H9 (cell line): ENCODE measurements around the gene ZNF280C. TPM values are rescaled to one million over a fixed set of nuclear protein-coding genes. Genes with fewer than 3 reads are reported as not detected.

ENCODE experiments used
- DNase-seq: peaks from one replicate; pipeline ENCODE4 v3.0.0-alpha.2; 2017
- H2AFZ ChIP-seq: one replicate; pipeline ENCODE4 v1.6.1; 2013; ENCODE audit warnings: mild to moderate bottlenecking, low read length, control low read depth, moderate library complexity
- H2AK5ac ChIP-seq: 2 replicates; pipeline ENCODE4 v1.6.1; 2013; ENCODE audit warnings: low read length, control low read depth, mixed read lengths; ENCODE audit not compliant: insufficient read length
- H2BK120ac ChIP-seq: one replicate; pipeline ENCODE4 v1.6.1; 2013; ENCODE audit warnings: low read depth, mild to moderate bottlenecking, low read length, control low read depth, inconsistent platforms; ENCODE audit not compliant: poor library complexity, severe bottlenecking
- H2BK12ac ChIP-seq: 2 replicates; pipeline ENCODE4 v1.6.1; 2013; ENCODE audit warnings: low read length, control low read depth, mixed read lengths, low read depth; ENCODE audit not compliant: insufficient read length
- H2BK15ac ChIP-seq: 2 replicates; pipeline ENCODE4 v1.6.1; 2013; ENCODE audit warnings: low read depth, low read length, control low read depth
- H2BK20ac ChIP-seq: one replicate; pipeline ENCODE4 v1.6.1; 2013; ENCODE audit warnings: low read depth, mild to moderate bottlenecking, low read length, control low read depth, inconsistent platforms; ENCODE audit not compliant: poor library complexity, severe bottlenecking
- H2BK5ac ChIP-seq: 2 replicates; pipeline ENCODE4 v1.6.1; 2013; ENCODE audit warnings: low read length, control low read depth, mixed read lengths; ENCODE audit not compliant: insufficient read length
- H3K14ac ChIP-seq: 2 replicates; pipeline ENCODE4 v1.6.1; 2013; ENCODE audit warnings: low read length, control low read depth; ENCODE audit not compliant: insufficient read depth
- H3K18ac ChIP-seq: 2 replicates; pipeline ENCODE4 v1.6.1; 2013; ENCODE audit warnings: low read depth, mild to moderate bottlenecking, mixed read lengths, low read length, control low read depth; ENCODE audit not compliant: insufficient read length
- H3K23ac ChIP-seq: 2 replicates; pipeline ENCODE4 v1.6.1; 2013; ENCODE audit warnings: low read length, control low read depth, mixed read lengths, low read depth; ENCODE audit not compliant: insufficient read length
- H3K23me2 ChIP-seq: 2 replicates; pipeline ENCODE4 v1.6.1; 2013; ENCODE audit warnings: low read depth, mild to moderate bottlenecking, mixed read lengths, low read length, control low read depth; ENCODE audit not compliant: insufficient read length, poor library complexity, severe bottlenecking
- H3K27ac ChIP-seq: 2 replicates; pipeline ENCODE4 v1.5.1; 2013; ENCODE audit warnings: low read length, control low read depth, mixed read lengths, low read depth; ENCODE audit not compliant: insufficient read length
- H3K27me3 ChIP-seq: 2 replicates; pipeline ENCODE4 v1.6.1; 2013; ENCODE audit warnings: low read length, control low read depth, inconsistent platforms; ENCODE audit not compliant: insufficient read depth
- H3K4ac ChIP-seq: 2 replicates; pipeline ENCODE4 v1.6.1; 2013; ENCODE audit warnings: low read depth, mild to moderate bottlenecking, control low read depth, inconsistent platforms, low read length, moderate library complexity
- H3K4me1 ChIP-seq: 2 replicates; pipeline ENCODE4 v1.6.1; 2013; ENCODE audit warnings: low read length, control low read depth, inconsistent platforms; ENCODE audit not compliant: insufficient read depth
- H3K4me2 ChIP-seq: 2 replicates; pipeline ENCODE4 v1.6.1; 2013; ENCODE audit warnings: low read length, control low read depth, mixed read lengths; ENCODE audit not compliant: insufficient read length, insufficient read depth
- H3K56ac ChIP-seq: 2 replicates; pipeline ENCODE4 v1.6.1; 2013; ENCODE audit warnings: low read depth, mild to moderate bottlenecking, mixed read lengths, low read length, control low read depth; ENCODE audit not compliant: insufficient read length
- H3K79me1 ChIP-seq: 2 replicates; pipeline ENCODE4 v1.6.1; 2013; ENCODE audit warnings: low read depth, mild to moderate bottlenecking, moderate library complexity, low read length, control low read depth, inconsistent platforms; ENCODE audit not compliant: insufficient read depth, poor library complexity, severe bottlenecking
- H3K79me2 ChIP-seq: 2 replicates; pipeline ENCODE4 v1.6.1; 2013; ENCODE audit warnings: low read length, control low read depth, inconsistent platforms; ENCODE audit not compliant: insufficient read depth
- H3K9ac ChIP-seq: 2 replicates; pipeline ENCODE4 v1.6.1; 2013; ENCODE audit warnings: low read length, control low read depth, mixed read lengths; ENCODE audit not compliant: insufficient read length; ENCODE audit errors: extremely low read depth
- H3K9me3 ChIP-seq: one replicate; pipeline ENCODE4 v1.6.1; 2013; ENCODE audit warnings: low read depth, low read length, inconsistent platforms; ENCODE audit not compliant: control insufficient read depth
- H3T11ph ChIP-seq: one replicate; pipeline ENCODE4 v1.6.1; 2013; ENCODE audit warnings: mild to moderate bottlenecking, low read length, control low read depth, inconsistent platforms
- H4K20me1 ChIP-seq: one replicate; pipeline ENCODE4 v1.6.1; 2013; ENCODE audit not compliant: control insufficient read depth, insufficient read length, insufficient read depth
- H4K5ac ChIP-seq: 2 replicates; pipeline ENCODE4 v1.6.1; 2013; ENCODE audit warnings: low read depth, mild to moderate bottlenecking, mixed read lengths, low read length, control low read depth; ENCODE audit not compliant: insufficient read length
- H4K8ac ChIP-seq: replicated peaks from 2 replicates; pipeline ENCODE4 v1.6.1; 2013; ENCODE audit warnings: low read length, control low read depth, mixed read lengths, low read depth; ENCODE audit not compliant: insufficient read length
- H4K91ac ChIP-seq: 2 replicates; pipeline ENCODE4 v1.6.1; 2013; ENCODE audit warnings: low read depth, mild to moderate bottlenecking, moderate library complexity, mixed read lengths, low read length, control low read depth; ENCODE audit not compliant: insufficient read length
- H3K27ac Mint-ChIP-seq, 3 experiments: 2 replicates in 2 of 3; 3 replicates in 1 of 3; pipeline ENCODE4 v1.8.0; 2020 to 2021; ENCODE audit warnings: mixed read lengths in 3 of 3, mild to moderate bottlenecking in 1 of 3, moderate library complexity in 1 of 3
- H3K27me3 Mint-ChIP-seq: 2 replicates; pipeline ENCODE4 v1.8.0; 2021; ENCODE audit warnings: low read depth, mild to moderate bottlenecking, moderate library complexity, mixed read lengths
- H3K36me3 Mint-ChIP-seq, 3 experiments: 2 replicates in 2 of 3; 3 replicates in 1 of 3; pipeline ENCODE4 v1.8.0; 2020 to 2021; ENCODE audit warnings: low read depth in 3 of 3, mixed read lengths in 3 of 3; ENCODE audit not compliant: insufficient read depth in 1 of 3
- H3K4me1 Mint-ChIP-seq, 2 experiments: 2 replicates each; pipeline ENCODE4 v1.8.0; 2020; ENCODE audit warnings: mixed read lengths in 2 of 2
- H3K4me3 Mint-ChIP-seq, 2 experiments: 2 replicates in 1 of 2; 3 replicates in 1 of 2; pipeline ENCODE4 v1.8.0; 2020 to 2021; ENCODE audit warnings: mild to moderate bottlenecking in 2 of 2, mixed read lengths in 2 of 2, moderate library complexity in 1 of 2
- H3K9me3 Mint-ChIP-seq, 2 experiments: 2 replicates in 1 of 2; 3 replicates in 1 of 2; pipeline ENCODE4 v1.8.0; 2020; ENCODE audit warnings: mild to moderate bottlenecking in 2 of 2, mixed read lengths in 2 of 2, moderate library complexity in 1 of 2
- total RNA-seq: library from RNA; stranded (reverse); gene quantifications from 2 replicates; pipeline ENCODE4 v1.2.1, GENCODE V29; 2021
- TF ChIP-seq, protein P1 (sequence below): fragments of 200-600 bp; sonication (generic); conservative IDR thresholded peaks from 3 replicates; pipeline ENCODE4 v1.8.0; 2021; ENCODE audit warnings: antibody characterized with exemption, mild to moderate bottlenecking

ZNF280C gene
- total RNA-seq, 1 experiment from 2014 or later: 6.6 TPM

DNA sequence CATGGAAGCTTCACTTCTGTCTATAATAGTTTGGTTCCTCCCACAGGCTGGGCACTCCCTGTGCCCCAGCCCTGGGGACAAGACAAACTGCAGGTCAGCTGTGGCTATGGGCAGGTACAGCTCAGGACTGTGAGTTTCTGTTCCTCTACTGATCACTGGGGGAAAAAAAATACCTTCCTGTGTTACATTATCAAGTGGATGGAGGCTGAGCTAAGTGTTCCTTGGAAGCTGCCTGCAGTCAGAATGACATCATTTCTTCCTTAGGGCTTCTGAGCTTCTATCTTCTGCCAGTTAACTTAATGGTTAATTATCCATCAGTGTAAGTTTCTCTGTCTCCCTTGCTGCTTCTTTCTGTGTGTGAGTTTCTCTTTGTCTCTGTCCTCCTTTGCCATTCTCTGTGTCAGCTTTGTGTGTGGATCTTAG, 92.3 kb downstream of the ZNF280C start:
- Histone ChIP-seq H2BK12ac (no peak overlapping the region), H3K79me2 (no peaks in the 10 kb centered on the region; the same call in 1 of the 2 replicates), H3K23ac (no peak overlapping the region), H3K9ac (no peak overlapping the region), H3K27me3 (peaks cover 3% of the 10 kb centered on the region; the same call in 1 of the 2 replicates), H4K20me1 (no peaks in the 10 kb centered on the region), H4K5ac (no peak overlapping the region), H3K56ac (no peak overlapping the region), H3K14ac (no peak overlapping the region), H3K9me3 (peaks cover 24% of the 10 kb centered on the region), H2BK5ac (no peak overlapping the region), H3K27ac (no peak overlapping the region), H4K91ac (no peak overlapping the region), H3K4ac (no peak overlapping the region), H3K4me1 (no peaks in the 10 kb centered on the region), H4K8ac (no peak overlapping the region), H2AK5ac (no peak overlapping the region), H2BK20ac (no peak overlapping the region), H2BK120ac (no peak overlapping the region), H2BK15ac (no peak overlapping the region), H3K18ac (no peak overlapping the region), H3T11ph (no peak overlapping the region), H2AFZ (no peak overlapping the region), H3K23me2 (peaks cover 9% of the 10 kb centered on the region), H3K4me2 (no peak overlapping the region), H3K79me1 (no peaks in the 10 kb centered on the region)
- TF ChIP-seq, protein P1, sequence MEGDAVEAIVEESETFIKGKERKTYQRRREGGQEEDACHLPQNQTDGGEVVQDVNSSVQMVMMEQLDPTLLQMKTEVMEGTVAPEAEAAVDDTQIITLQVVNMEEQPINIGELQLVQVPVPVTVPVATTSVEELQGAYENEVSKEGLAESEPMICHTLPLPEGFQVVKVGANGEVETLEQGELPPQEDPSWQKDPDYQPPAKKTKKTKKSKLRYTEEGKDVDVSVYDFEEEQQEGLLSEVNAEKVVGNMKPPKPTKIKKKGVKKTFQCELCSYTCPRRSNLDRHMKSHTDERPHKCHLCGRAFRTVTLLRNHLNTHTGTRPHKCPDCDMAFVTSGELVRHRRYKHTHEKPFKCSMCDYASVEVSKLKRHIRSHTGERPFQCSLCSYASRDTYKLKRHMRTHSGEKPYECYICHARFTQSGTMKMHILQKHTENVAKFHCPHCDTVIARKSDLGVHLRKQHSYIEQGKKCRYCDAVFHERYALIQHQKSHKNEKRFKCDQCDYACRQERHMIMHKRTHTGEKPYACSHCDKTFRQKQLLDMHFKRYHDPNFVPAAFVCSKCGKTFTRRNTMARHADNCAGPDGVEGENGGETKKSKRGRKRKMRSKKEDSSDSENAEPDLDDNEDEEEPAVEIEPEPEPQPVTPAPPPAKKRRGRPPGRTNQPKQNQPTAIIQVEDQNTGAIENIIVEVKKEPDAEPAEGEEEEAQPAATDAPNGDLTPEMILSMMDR: no peak
- H3K27me3 Mint-ChIP-seq: peaks cover 22% of the 10 kb centered on the region
- H3K36me3 Mint-ChIP-seq: peaks cover 4 to 8% (median 6%) of the 10 kb centered on the region in 3 experiments; a peak in 5 of 7 replicates
- H3K4me3 Mint-ChIP-seq: no peak overlapping the region
- H3K27ac Mint-ChIP-seq: no peak overlapping the region
- peaks cover 2 to 6% of the 10 kb centered on the region in 2 experiments; a peak in 2 of 4 replicates for H3K4me1 Mint-ChIP-seq
- no peak for DNase-seq
- H3K9me3 Mint-ChIP-seq: peaks cover 0 to 65% of the 10 kb centered on the region in 2 experiments; a peak in 2 of 5 replicates
